Measurements from ENCODE around the gene IZUMO1R.
"Not testable (repeated sequence)": the region's sequence is repeated elsewhere in the genome, so short reads cannot be mapped to it uniquely, and the experiment has no call there.

Gene IZUMO1R

GRCh38 chr11:94303966-94304958 lies at the start of gene IZUMO1R:
Gene IZUMO1R, plus strand, starts transcription at chr11:94304580. Its CDS starts 1,057 bp downstream, at chr11:94305637.
- DNase-seq (ENCODE audit: low read depth, low spot score): no peak

- DNase-seq (ENCODE audit: low read depth, low spot score): no peak
Observed at GRCh38 chr11:94271885-94272372, 32.5 kb upstream of the IZUMO1R start.

DNA sequence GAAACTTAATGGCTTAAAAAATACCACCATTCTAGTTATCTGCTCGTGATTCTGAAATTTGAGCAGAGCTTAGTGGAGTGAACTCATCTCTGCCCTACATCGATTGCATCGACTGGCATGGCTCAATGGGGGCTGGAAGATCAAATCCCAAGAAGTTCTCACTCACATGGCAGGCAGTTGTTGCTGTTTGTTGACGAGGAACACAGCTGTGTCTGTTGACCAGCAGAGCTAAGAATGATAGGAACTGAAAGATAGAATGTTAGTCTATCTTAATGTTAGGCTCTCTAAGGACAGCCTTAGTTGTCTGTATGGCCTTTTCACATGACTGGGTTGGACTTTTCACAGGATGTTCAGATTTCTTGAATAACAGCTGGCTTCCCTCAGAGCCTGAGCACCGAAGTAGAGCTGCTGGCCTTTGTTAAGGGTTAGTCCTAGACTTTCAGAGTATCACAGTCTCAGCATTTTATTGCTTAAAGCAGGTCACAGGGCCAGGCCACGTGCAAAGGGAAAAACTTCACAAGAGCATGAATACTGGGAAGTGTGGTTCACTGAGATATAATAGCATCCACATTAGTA lies 31.6 kb upstream of the IZUMO1R start:
- DNase-seq (ENCODE audit: low read depth, low spot score): no peak

GRCh38 chr11:94275961-94276360 lies 28.4 kb upstream of the IZUMO1R start:
- no peak for DNase-seq (ENCODE audit: low read depth, low spot score)

DNA sequence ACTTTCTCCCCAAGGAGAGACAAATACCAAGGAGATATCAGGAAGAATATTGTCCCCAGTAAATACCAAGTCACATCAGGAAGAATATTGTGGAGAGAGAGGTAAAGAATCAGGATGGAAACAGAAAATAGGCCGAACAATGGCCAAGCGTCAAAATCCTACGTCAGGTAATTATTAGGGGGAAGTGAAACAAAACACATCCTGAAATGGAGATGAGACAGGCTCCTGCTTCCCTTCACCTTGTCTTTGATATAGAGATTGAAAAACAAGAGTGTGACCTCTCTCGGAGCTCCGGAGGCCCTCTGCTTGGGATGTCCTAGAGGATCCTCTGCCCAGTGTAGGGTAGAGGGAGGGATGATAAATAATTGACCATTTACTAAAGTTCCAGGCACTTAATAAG lies 27.4 kb upstream of the IZUMO1R start:
- DNase-seq (ENCODE audit: low read depth, low spot score): no peak

DNA sequence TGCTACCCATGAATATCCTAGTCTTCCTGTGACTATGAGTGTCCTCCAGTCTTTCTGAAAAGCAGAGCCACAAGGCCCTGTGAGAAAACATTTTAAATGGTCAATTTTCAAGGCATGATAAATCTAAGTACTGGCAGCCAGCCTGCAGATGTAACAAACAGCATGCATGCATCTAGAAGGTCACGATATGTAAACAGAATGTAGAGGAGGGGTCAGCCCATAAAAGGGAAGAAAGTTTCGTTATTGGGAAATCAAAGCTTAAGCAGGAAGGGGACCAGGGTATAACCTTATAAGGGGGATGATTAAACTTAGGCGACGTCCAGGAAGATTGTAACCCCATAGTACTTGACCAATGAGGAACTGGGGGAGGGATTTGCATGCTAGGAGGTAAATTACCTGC lies 26.2 kb upstream of the IZUMO1R start:
- not testable (repeated sequence) for DNase-seq (ENCODE audit: low read depth, low spot score)

GRCh38 chr11:94279996-94280395 lies 24.4 kb upstream of the IZUMO1R start:
- no peak for DNase-seq (ENCODE audit: low read depth, low spot score)

- DNase-seq (ENCODE audit: low read depth, low spot score): no peak
Observed at GRCh38 chr11:94281324-94281723, 23.1 kb upstream of the IZUMO1R start.

- no peak for DNase-seq (ENCODE audit: low read depth, low spot score)
Observed at GRCh38 chr11:94283678-94284077, 20.7 kb upstream of the IZUMO1R start.

- DNase-seq (ENCODE audit: low read depth, low spot score): no peak
Observed at GRCh38 chr11:94295534-94295933, 8.8 kb upstream of the IZUMO1R start.

DNA sequence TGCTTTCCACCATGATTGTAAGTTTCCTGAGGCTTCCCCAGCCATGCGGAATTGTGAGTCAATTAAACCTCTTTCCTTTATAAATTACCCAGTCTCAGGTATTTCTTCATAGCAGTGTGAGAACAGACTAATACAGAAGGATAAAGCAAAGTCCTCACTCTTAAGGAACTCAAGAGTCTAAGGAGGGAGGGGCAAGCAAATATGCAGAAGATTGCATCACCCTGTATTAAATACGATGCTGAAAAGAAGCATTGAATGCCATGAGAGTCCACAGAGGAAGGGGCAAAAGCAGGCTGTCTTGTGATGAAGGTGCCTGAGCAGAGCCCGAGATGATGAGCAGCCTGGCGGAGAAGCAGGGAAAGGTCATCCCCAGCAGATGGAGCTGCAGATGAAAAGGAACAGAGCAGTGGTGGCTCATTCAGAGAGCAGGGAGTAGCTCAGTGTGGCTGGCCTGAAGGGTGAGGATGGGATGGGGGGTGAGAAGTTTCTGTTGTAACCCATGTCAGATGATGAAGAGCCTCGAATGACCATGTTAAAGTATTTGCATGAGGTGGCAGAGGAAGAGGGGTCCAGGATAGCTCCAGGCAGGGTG lies 6.3 kb upstream of the IZUMO1R start:
- no peak for DNase-seq (ENCODE audit: low read depth, low spot score)

- no peak for DNase-seq (ENCODE audit: low read depth, low spot score)
Observed at GRCh38 chr11:94302776-94303175, 1.6 kb upstream of the IZUMO1R start.

DNA sequence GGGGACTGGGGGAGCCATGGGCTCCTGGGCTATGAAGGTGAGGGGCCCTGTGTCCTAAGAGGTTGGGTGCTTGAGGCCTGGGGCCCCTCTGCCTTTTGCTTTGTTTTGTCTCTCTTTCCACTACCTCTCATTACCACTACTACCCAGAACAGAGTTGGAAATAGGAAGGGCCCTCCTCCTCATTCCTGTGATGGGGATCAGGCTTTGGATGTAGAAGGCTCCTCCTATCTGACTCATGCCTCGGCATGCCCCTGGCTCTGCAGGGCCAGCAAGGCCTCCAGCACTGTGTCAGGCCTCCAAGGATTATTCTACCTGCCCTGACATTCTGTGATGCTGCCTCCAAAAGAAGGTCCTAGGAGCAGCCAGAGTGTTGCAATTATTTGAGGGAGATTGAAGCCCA lies 766 bp downstream of the IZUMO1R start:
- DNase-seq (ENCODE audit: low read depth, low spot score): no peak

GRCh38 chr11:94307101-94307791 lies 2.9 kb downstream of the IZUMO1R start:
- DNase-seq (ENCODE audit: low read depth, low spot score): no peak

DNA sequence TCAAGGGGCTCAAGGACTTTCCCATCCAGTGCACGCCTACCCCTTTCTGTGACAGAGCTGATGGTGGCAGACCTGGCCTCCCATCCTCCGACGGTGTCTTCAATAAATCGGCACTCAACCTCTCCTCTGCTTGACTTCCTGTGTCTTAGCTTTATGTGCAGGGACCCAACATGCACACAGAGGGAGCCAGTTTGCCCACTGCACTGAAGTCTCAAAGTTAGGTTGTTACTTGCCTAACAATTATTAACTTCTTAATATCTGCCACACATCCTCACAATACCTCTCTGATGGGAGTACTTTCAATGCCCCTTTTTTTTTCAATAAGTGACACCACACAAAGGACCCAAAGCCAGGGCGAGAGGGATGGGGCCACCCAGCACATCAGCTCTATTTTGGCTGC lies 3.6 kb downstream of the IZUMO1R start:
- DNase-seq (ENCODE audit: low read depth, low spot score): no peak

DNA sequence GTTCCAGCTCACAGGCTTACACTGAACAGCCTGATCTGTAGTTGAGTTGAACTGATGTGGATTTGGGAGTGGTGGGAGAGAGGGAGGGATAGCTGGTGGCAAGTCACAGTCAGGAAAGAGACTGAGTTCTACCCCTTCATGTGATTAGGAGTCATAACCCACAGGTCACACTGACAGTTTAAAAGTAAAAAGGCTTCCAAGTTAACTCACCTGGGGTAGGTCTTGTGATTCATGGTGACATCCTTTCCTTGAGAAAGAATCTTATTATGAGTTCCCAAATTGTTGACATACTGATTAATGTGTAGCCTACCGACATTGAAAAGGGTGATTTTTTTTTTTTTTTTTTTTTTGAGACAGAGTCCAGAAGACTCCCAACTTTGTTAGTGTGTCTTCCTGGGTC lies 5.4 kb downstream of the IZUMO1R start:
- no peak for DNase-seq (ENCODE audit: low read depth, low spot score)

DNA sequence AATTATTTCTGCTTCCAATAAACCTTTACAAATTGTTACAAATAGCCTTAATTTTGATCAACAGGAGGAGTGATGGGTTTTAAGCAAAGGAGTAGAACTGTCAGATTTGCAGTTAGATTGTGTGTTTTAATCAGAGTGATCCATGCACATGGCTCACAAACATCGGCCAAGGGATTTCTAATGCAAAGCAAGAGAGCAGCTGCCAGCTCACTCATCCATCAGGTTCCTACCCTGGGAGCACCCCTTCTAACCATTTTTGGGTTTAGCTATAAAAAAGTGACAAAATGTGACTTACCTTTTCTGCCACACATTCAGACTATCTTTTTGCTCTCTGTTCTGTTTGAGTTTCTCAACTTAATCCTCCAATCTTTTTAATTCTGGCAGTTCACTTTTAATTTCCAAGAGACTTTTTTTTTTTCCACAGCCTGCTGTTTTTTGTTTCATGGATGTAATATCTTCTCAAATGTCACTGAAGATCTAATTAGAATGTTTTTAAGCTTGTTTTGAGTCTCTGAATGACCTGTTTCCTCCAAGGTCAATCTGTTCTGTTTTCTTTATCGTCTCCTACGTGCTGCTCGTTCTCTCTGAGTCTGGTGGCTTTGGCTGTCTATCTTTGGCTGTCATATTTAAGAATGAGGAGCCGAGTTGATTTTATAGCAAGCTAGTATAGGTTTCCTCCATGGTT lies 6.0 kb downstream of the IZUMO1R start:
- DNase-seq (ENCODE audit: low read depth, low spot score): no peak

- no peak for DNase-seq (ENCODE audit: low read depth, low spot score)
Observed at GRCh38 chr11:94312339-94312738, 8.0 kb downstream of the IZUMO1R start.

DNA sequence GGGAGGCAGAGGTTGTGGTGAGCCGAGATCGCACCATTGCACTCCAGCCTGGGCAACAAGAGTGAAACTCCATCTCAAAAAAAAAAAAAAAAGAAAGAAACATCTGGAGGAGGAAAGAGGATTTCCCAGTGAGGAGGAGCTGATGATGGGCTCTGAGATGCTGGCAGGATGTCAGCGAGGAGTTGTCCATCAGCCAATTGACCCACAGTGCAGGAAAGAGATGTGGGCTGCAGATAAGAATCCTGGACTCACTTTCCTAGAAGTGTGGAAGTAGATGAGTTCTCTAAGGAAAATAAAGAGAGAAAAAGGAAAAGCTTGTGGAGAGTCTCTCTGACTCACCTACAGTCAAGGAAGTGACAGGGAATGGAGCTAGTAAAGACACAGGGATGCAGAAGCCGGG lies 9.7 kb downstream of the IZUMO1R start:
- no peak for DNase-seq (ENCODE audit: low read depth, low spot score)

DNA sequence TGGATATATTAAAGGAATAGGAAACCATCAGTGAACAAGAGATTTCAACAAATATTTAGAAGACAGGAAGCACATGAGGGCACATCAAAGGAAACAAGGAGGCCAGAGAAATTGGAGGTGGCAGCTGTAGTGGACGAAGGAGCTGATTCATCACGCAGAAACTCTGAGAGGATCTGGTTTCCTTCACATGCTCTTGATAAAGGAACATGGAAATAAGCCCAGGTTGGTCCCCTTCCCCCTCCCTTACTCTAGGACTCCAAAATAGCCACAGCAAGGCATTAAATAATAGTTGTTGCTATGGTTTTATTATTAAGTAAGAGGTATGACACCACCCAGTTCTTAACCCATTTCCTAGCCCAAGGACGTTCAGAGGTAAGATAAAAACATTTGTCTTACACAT lies 11.3 kb downstream of the IZUMO1R start:
- DNase-seq (ENCODE audit: low read depth, low spot score): no peak

DNA sequence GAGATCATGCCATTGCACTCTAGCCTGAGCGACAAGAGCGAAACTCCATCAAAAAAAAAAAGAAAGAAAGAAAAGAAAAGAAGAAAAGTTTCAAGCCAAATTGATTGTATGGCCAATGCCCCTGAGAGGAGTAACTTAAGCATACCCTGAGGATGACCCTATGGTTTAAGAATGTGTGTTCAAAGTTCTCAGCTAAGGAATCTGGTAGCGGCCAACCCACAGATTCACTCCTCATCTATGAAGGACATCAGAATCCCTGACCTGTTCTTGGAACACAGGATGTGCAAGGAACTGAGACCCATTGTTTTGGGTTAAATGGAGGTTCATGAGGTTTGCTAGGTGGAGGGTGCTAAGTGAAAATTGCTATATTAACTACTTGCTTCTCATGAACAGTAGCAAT lies 18.1 kb downstream of the IZUMO1R start:
- no peak for DNase-seq (ENCODE audit: low read depth, low spot score)
